OCI-LY7 (cell line): Measurements from ENCODE around the gene GRM1.

Experiments
- CTCF ChIP-seq: fragments of 200-600 bp; sonication (generic); conservative IDR thresholded peaks from 2 replicates; pipeline ENCODE4 v1.5.1; 2014; ENCODE audit warnings: mild to moderate bottlenecking, antibody characterized with exemption, low read length, moderate library complexity, mixed read lengths
- EZH2phosphoT487 ChIP-seq: fragments of 200-600 bp; sonication (generic); IDR thresholded peaks from 2 replicates; pipeline ENCODE4 v1.6.1; 2018; ENCODE audit warnings: low read depth, borderline replicate concordance, mild to moderate bottlenecking, mixed run types, antibody characterized with exemption, low read length, moderate library complexity, mixed read lengths

GRCh38 chr6:146041282-146041681, 12.4 kb downstream of the GRM1 start:
- TF ChIP-seq CTCF (peak; percentile 60), EZH2phosphoT487 (no peak)
